H9 (cell line): ENCODE data around the gene TRIO. TPM values are rescaled to one million over a fixed set of nuclear protein-coding genes. Genes with fewer than 3 reads are reported as not detected.

Source experiments
- DNase-seq: peaks from one replicate; pipeline ENCODE4 v3.0.0-alpha.2; 2017
- H2AFZ ChIP-seq: one replicate; pipeline ENCODE4 v1.6.1; 2013; ENCODE audit warnings: mild to moderate bottlenecking, low read length, control low read depth, moderate library complexity
- H2AK5ac ChIP-seq: 2 replicates; pipeline ENCODE4 v1.6.1; 2013; ENCODE audit warnings: low read length, control low read depth, mixed read lengths; ENCODE audit not compliant: insufficient read length
- H2BK120ac ChIP-seq: one replicate; pipeline ENCODE4 v1.6.1; 2013; ENCODE audit warnings: low read depth, mild to moderate bottlenecking, low read length, control low read depth, inconsistent platforms; ENCODE audit not compliant: poor library complexity, severe bottlenecking
- H2BK12ac ChIP-seq: 2 replicates; pipeline ENCODE4 v1.6.1; 2013; ENCODE audit warnings: low read length, control low read depth, mixed read lengths, low read depth; ENCODE audit not compliant: insufficient read length
- H2BK15ac ChIP-seq: 2 replicates; pipeline ENCODE4 v1.6.1; 2013; ENCODE audit warnings: low read depth, low read length, control low read depth
- H2BK20ac ChIP-seq: one replicate; pipeline ENCODE4 v1.6.1; 2013; ENCODE audit warnings: low read depth, mild to moderate bottlenecking, low read length, control low read depth, inconsistent platforms; ENCODE audit not compliant: poor library complexity, severe bottlenecking
- H2BK5ac ChIP-seq: 2 replicates; pipeline ENCODE4 v1.6.1; 2013; ENCODE audit warnings: low read length, control low read depth, mixed read lengths; ENCODE audit not compliant: insufficient read length
- H3K14ac ChIP-seq: 2 replicates; pipeline ENCODE4 v1.6.1; 2013; ENCODE audit warnings: low read length, control low read depth; ENCODE audit not compliant: insufficient read depth
- H3K18ac ChIP-seq: 2 replicates; pipeline ENCODE4 v1.6.1; 2013; ENCODE audit warnings: low read depth, mild to moderate bottlenecking, mixed read lengths, low read length, control low read depth; ENCODE audit not compliant: insufficient read length
- H3K23ac ChIP-seq: 2 replicates; pipeline ENCODE4 v1.6.1; 2013; ENCODE audit warnings: low read length, control low read depth, mixed read lengths, low read depth; ENCODE audit not compliant: insufficient read length
- H3K23me2 ChIP-seq: 2 replicates; pipeline ENCODE4 v1.6.1; 2013; ENCODE audit warnings: low read depth, mild to moderate bottlenecking, mixed read lengths, low read length, control low read depth; ENCODE audit not compliant: insufficient read length, poor library complexity, severe bottlenecking
- H3K27ac ChIP-seq: 2 replicates; pipeline ENCODE4 v1.5.1; 2013; ENCODE audit warnings: low read length, control low read depth, mixed read lengths, low read depth; ENCODE audit not compliant: insufficient read length
- H3K27me3 ChIP-seq: 2 replicates; pipeline ENCODE4 v1.6.1; 2013; ENCODE audit warnings: low read length, control low read depth, inconsistent platforms; ENCODE audit not compliant: insufficient read depth
- H3K4ac ChIP-seq: 2 replicates; pipeline ENCODE4 v1.6.1; 2013; ENCODE audit warnings: low read depth, mild to moderate bottlenecking, control low read depth, inconsistent platforms, low read length, moderate library complexity
- H3K4me1 ChIP-seq: 2 replicates; pipeline ENCODE4 v1.6.1; 2013; ENCODE audit warnings: low read length, control low read depth, inconsistent platforms; ENCODE audit not compliant: insufficient read depth
- H3K4me2 ChIP-seq: 2 replicates; pipeline ENCODE4 v1.6.1; 2013; ENCODE audit warnings: low read length, control low read depth, mixed read lengths; ENCODE audit not compliant: insufficient read length, insufficient read depth
- H3K56ac ChIP-seq: 2 replicates; pipeline ENCODE4 v1.6.1; 2013; ENCODE audit warnings: low read depth, mild to moderate bottlenecking, mixed read lengths, low read length, control low read depth; ENCODE audit not compliant: insufficient read length
- H3K79me1 ChIP-seq: 2 replicates; pipeline ENCODE4 v1.6.1; 2013; ENCODE audit warnings: low read depth, mild to moderate bottlenecking, moderate library complexity, low read length, control low read depth, inconsistent platforms; ENCODE audit not compliant: insufficient read depth, poor library complexity, severe bottlenecking
- H3K79me2 ChIP-seq: 2 replicates; pipeline ENCODE4 v1.6.1; 2013; ENCODE audit warnings: low read length, control low read depth, inconsistent platforms; ENCODE audit not compliant: insufficient read depth
- H3K9ac ChIP-seq: 2 replicates; pipeline ENCODE4 v1.6.1; 2013; ENCODE audit warnings: low read length, control low read depth, mixed read lengths; ENCODE audit not compliant: insufficient read length; ENCODE audit errors: extremely low read depth
- H3K9me3 ChIP-seq: one replicate; pipeline ENCODE4 v1.6.1; 2013; ENCODE audit warnings: low read depth, low read length, inconsistent platforms; ENCODE audit not compliant: control insufficient read depth
- H3T11ph ChIP-seq: one replicate; pipeline ENCODE4 v1.6.1; 2013; ENCODE audit warnings: mild to moderate bottlenecking, low read length, control low read depth, inconsistent platforms
- H4K20me1 ChIP-seq: one replicate; pipeline ENCODE4 v1.6.1; 2013; ENCODE audit not compliant: control insufficient read depth, insufficient read length, insufficient read depth
- H4K5ac ChIP-seq: 2 replicates; pipeline ENCODE4 v1.6.1; 2013; ENCODE audit warnings: low read depth, mild to moderate bottlenecking, mixed read lengths, low read length, control low read depth; ENCODE audit not compliant: insufficient read length
- H4K8ac ChIP-seq: replicated peaks from 2 replicates; pipeline ENCODE4 v1.6.1; 2013; ENCODE audit warnings: low read length, control low read depth, mixed read lengths, low read depth; ENCODE audit not compliant: insufficient read length
- H4K91ac ChIP-seq: 2 replicates; pipeline ENCODE4 v1.6.1; 2013; ENCODE audit warnings: low read depth, mild to moderate bottlenecking, moderate library complexity, mixed read lengths, low read length, control low read depth; ENCODE audit not compliant: insufficient read length
- H3K27ac Mint-ChIP-seq, 3 experiments: 2 replicates in 2 of 3; 3 replicates in 1 of 3; pipeline ENCODE4 v1.8.0; 2020 to 2021; ENCODE audit warnings: mixed read lengths in 3 of 3, mild to moderate bottlenecking in 1 of 3, moderate library complexity in 1 of 3
- H3K27me3 Mint-ChIP-seq: 2 replicates; pipeline ENCODE4 v1.8.0; 2021; ENCODE audit warnings: low read depth, mild to moderate bottlenecking, moderate library complexity, mixed read lengths
- H3K36me3 Mint-ChIP-seq, 3 experiments: 2 replicates in 2 of 3; 3 replicates in 1 of 3; pipeline ENCODE4 v1.8.0; 2020 to 2021; ENCODE audit warnings: low read depth in 3 of 3, mixed read lengths in 3 of 3; ENCODE audit not compliant: insufficient read depth in 1 of 3
- H3K4me1 Mint-ChIP-seq, 2 experiments: 2 replicates each; pipeline ENCODE4 v1.8.0; 2020; ENCODE audit warnings: mixed read lengths in 2 of 2
- H3K4me3 Mint-ChIP-seq, 2 experiments: 2 replicates in 1 of 2; 3 replicates in 1 of 2; pipeline ENCODE4 v1.8.0; 2020 to 2021; ENCODE audit warnings: mild to moderate bottlenecking in 2 of 2, mixed read lengths in 2 of 2, moderate library complexity in 1 of 2
- H3K9me3 Mint-ChIP-seq, 2 experiments: 2 replicates in 1 of 2; 3 replicates in 1 of 2; pipeline ENCODE4 v1.8.0; 2020; ENCODE audit warnings: mild to moderate bottlenecking in 2 of 2, mixed read lengths in 2 of 2, moderate library complexity in 1 of 2
- CTCF ChIP-seq: fragments of 200-600 bp; sonication (generic); conservative IDR thresholded peaks from 3 replicates; pipeline ENCODE4 v1.8.0; 2021; ENCODE audit warnings: antibody characterized with exemption, mild to moderate bottlenecking
- WGBS: extraction: QIAGEN DNeasy Blood & Tissue Kit; methylation state at CpG from one replicate; pipeline ENCODE4 v1.1.7; 2013; ENCODE audit warnings: missing lambda C conversion rate, low lambda C conversion rate, mixed read lengths; ENCODE audit not compliant: insufficient read length; ENCODE audit errors: extremely low coverage; 5-methylcytosine and 5-hydroxymethylcytosine counted together
- total RNA-seq: library from RNA; stranded (reverse); gene quantifications from 2 replicates; pipeline ENCODE4 v1.2.1, GENCODE V29; 2021

TRIO gene
- total RNA-seq, 1 experiment from 2014 or later, result 87.8 TPM

- Histone ChIP-seq H3K23ac (no peak overlapping the region), H3T11ph (no peak overlapping the region), H3K14ac (no peak overlapping the region), H3K79me2 (no peaks in the 10 kb centered on the region), H3K56ac (no peak overlapping the region), H2BK15ac (no peak overlapping the region), H3K18ac (no peak overlapping the region), H2BK12ac (no peak overlapping the region), H3K9me3 (no peaks in the 10 kb centered on the region), H3K27ac (no peak overlapping the region), H3K4ac (no peak overlapping the region), H2BK120ac (no peak overlapping the region), H4K8ac (no peak overlapping the region), H3K23me2 (no peaks in the 10 kb centered on the region), H2BK5ac (no peak overlapping the region), H2AFZ (no peak overlapping the region), H3K4me1 (no peaks in the 10 kb centered on the region), H3K79me1 (peaks cover 2% of the 10 kb centered on the region), H4K5ac (no peak overlapping the region), H3K27me3 (no peaks in the 10 kb centered on the region), H4K91ac (no peak overlapping the region), H2AK5ac (no peak overlapping the region), H3K4me2 (no peak overlapping the region), H3K9ac (no peak overlapping the region), H4K20me1 (no peaks in the 10 kb centered on the region), H2BK20ac (no peak overlapping the region)
- no peak overlapping the region for H3K4me3 Mint-ChIP-seq
- no CpG with 5 or more reads among the region's 2 CpGs for WGBS
- no peak for DNase-seq
- no peak overlapping the region for H3K27ac Mint-ChIP-seq
- H3K4me1 Mint-ChIP-seq, result no peaks in the 10 kb centered on the region
- H3K9me3 Mint-ChIP-seq, result no peaks in the 10 kb centered on the region
- H3K36me3 Mint-ChIP-seq, result peaks cover 30 to 68% (median 38%) of the 10 kb centered on the region in 3 experiments; a peak in 6 of 7 replicates
- H3K27me3 Mint-ChIP-seq, result no peaks in the 10 kb centered on the region
- no peak for TF ChIP-seq CTCF
These were observed 163.2 kb downstream of the TRIO start for GRCh38 chr5:14306329-14306815.
